Epithelial cell of esophagus (primary cell): ENCODE data around the gene SLC6A6.
A peak's percentile ranks its signal among the peaks of the same experiment; 100 is the strongest.

Experiments
- DNase-seq: peaks from one replicate; pipeline ENCODE4 v3.0.0; 2010; ENCODE audit warnings: low read depth
- H3K4me3 ChIP-seq: 2 replicates; pipeline ENCODE4 v1.5.1; 2011; ENCODE audit warnings: mild to moderate bottlenecking, low read length, control low read depth
- TF ChIP-seq, protein P1 (sequence below): IDR thresholded peaks from 2 replicates; pipeline ENCODE4 v1.5.1; 2011; ENCODE audit warnings: low read depth, mild to moderate bottlenecking, low read length, control low read depth, inconsistent platforms; ENCODE audit not compliant: insufficient read depth; ENCODE audit errors: missing control alignments

Gene SLC6A6

DNA sequence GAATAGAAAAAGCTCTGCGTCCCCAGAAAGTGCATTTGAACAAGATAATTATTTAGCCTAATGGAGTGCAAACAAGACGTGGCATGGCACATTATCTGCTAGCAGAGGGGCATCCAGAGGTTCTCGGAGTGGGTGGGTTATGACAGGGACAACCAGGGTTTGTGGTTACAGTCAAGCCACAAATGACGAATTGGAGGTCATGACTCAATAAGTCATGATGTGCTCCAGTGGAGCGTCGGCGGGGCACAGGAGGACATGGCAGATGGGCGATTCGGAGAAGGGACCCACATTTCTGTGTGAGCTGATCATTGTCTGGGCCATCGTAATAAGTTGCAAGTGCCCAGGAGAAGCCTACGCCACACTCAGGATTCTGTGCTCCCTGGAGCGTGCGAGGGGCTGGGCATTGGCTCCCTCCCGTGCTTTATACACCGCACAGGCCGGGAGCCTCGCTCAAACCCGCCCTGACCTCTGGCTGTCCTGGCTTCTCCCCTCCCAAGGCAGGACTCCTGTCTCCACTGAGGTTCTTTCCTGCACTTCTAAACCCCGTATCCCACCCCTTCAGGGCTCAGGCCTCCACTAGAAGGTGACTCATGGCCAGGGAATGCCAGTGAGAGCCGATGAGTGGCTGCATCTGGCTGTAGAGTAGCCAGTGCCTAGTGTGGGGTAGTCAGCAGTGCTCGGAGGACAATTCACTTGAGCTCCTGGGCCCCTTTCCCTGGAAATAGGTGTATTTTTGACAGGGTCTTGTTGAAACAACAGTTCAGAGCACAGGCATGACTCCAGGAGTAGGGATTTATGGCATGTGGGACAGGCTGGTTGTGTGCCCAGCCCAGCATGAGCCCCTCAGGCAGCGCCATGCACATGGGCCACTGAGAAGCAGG, 70.3 kb downstream of the SLC6A6 start:
- DNase-seq: peak; percentile 84
- TF ChIP-seq, protein P1, sequence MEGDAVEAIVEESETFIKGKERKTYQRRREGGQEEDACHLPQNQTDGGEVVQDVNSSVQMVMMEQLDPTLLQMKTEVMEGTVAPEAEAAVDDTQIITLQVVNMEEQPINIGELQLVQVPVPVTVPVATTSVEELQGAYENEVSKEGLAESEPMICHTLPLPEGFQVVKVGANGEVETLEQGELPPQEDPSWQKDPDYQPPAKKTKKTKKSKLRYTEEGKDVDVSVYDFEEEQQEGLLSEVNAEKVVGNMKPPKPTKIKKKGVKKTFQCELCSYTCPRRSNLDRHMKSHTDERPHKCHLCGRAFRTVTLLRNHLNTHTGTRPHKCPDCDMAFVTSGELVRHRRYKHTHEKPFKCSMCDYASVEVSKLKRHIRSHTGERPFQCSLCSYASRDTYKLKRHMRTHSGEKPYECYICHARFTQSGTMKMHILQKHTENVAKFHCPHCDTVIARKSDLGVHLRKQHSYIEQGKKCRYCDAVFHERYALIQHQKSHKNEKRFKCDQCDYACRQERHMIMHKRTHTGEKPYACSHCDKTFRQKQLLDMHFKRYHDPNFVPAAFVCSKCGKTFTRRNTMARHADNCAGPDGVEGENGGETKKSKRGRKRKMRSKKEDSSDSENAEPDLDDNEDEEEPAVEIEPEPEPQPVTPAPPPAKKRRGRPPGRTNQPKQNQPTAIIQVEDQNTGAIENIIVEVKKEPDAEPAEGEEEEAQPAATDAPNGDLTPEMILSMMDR: no peak
- no peak overlapping the region for H3K4me3 ChIP-seq

- H3K4me3 ChIP-seq: no peak overlapping the region
- DNase-seq: no peak
- TF ChIP-seq, protein P1: no peak
Observed at GRCh38 chr3:14473411-14473891, 71.0 kb downstream of the SLC6A6 start.

DNA sequence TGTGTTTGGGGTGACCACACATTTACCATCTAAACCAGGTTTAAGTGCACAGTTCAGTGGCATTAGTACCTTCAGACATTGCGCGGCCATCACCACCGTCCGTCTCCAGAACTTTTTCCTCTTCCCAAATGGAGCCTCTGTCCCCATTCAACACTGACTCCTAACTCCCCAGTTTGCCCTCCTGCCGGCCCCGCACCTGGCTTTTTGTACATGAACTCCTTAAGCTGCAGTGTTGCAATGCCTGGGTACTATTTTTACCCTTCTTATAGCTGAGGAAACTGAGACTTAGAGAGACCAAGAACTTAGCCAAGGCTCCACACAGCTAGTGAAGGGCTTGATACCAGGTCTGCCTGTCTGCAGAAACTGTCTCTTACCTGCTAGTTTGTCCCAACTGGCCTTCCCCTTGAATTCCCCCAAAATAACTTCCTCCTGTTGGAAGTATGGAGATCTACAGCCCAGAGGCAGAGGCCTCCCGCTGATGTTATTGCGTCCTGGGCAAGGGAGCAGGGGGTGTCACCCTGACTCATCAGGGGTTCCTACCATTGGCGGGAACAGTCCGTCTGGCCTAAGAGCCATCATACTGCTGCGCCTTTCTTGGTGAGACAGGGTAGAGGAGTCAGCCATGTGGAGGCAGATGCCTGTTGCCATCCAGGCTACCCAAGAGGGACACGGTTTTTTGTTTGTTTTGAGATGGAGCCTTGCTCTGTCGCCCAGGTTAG, 72.1 kb downstream of the SLC6A6 start:
- TF ChIP-seq, protein P1: no peak

DNA sequence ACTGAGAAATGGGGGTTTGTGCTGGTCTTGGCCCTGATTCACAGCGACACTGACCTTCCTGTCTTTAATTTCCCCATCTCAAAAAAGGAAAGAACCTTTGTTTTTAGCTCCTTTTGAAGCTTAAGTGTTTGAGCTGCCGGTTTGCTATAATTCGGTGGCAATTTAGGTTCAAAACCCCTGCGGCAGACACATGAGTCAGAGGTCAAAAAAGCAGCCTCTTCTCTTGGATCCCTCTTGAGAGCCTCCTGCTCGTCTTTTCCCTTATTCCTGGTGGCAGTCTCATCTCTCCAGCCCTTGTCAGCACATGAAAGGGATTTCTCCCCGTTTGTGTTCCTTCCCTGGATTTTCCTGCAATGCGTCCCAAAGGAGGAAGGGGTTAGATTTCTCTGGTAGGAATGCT, 73.2 kb downstream of the SLC6A6 start:
- H3K4me3 ChIP-seq: no peak overlapping the region
- TF ChIP-seq, protein P1: no peak
- DNase-seq: no peak

More for the DNA sequence above, 72.1 kb downstream of the SLC6A6 start:
- H3K4me3 ChIP-seq: no peak overlapping the region
- DNase-seq: no peak

DNA sequence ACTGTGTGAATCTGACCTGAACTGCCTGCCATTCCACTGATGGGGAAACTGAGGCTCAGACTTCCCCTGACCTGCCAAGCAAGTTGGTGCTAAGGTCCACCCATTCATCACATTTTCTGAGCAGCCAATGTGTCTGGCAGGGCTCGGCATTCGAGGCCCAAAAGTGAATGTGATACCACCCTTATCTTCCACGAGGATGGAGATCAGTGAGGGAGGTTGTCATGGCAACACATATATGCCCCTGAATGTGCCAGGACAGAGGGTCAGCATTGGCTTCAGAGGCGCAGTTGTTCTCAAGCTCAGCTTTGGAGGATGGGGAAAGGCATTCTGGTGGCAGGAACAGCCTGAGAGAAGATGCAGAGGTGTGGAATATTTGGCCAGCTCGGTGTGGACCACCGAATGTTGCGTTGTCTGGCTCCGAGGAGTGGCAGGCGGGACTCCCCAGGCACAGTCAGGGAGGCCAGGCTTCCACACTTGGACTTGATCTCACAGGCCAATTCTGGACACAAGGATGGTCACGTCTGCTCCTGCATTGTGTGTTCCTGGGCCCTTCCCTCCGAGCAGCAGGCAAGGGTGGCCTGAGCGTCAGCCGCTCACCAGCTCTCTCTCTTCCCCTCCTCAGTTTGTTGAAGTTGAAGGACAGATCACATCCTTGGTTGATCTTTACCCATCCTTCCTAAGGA, 74.3 kb downstream of the SLC6A6 start:
- TF ChIP-seq, protein P1: no peak
- no peak overlapping the region for H3K4me3 ChIP-seq

GRCh38 chr3:14477311-14477935, 75.0 kb downstream of the SLC6A6 start:
- DNase-seq: no peak
- TF ChIP-seq, protein P1: no peak
- no peak overlapping the region for H3K4me3 ChIP-seq

More for the DNA sequence above, 74.3 kb downstream of the SLC6A6 start:
- DNase-seq: no peak
